ENCODE measurements around the gene PKD2L1. TPM values are rescaled to one million over a fixed set of nuclear protein-coding genes. Genes with fewer than 3 reads are reported as not detected.

PKD2L1 gene
- total and polyA plus RNA-seq, 2 donors (not counting 1 experiment from before 2014, with no cell fraction given), result 0.37 TPM; not detected in 1

- no peak overlapping the region for H3K4me3 Mint-ChIP-seq
- peaks cover 12 to 79% of the 10 kb centered on the region in 2 experiments for H3K36me3 ChIP-seq (replicated peaks in 1 of 2; ENCODE audit: control extremely low read depth in 1 of 2, control insufficient read depth in 1 of 2, extremely low read depth in 1 of 2, insufficient read depth in 2 of 2, low read length in 1 of 2)
- intact Hi-C loops (cut with micrococcal nuclease), result loop anchor here (10.0 kb wide), 1 partner anchor 401 kb away; no protein-coding TSS in a partner anchor
- no peaks in the 10 kb centered on the region for H3K9me3 ChIP-seq (ENCODE audit: control extremely low read depth in 1 of 3, control insufficient read depth in 2 of 3, insufficient read depth in 1 of 3, low read length in 2 of 3)
- no peak overlapping the region for H3K9ac ChIP-seq (ENCODE audit: low read length)
- no peak overlapping the region for H3K27ac Mint-ChIP-seq
- ChIA-PET POLR2A (no interaction called here), CTCF (no interaction called here)
- peaks cover 1% of the 10 kb centered on the region for H4K20me1 ChIP-seq (ENCODE audit: control insufficient read depth, insufficient read depth, low read length, poor library complexity, severe bottlenecking)
- ATAC-seq (ENCODE audit: low read depth), result no peak
- no peak overlapping the region for H2AFZ ChIP-seq (ENCODE audit: insufficient read depth, low read depth, low read length, poor library complexity, severe bottlenecking)
- no peaks in the 10 kb centered on the region for H3K79me2 ChIP-seq (ENCODE audit: control insufficient read depth, insufficient read depth, low read length)
- peaks cover under 1% of the 10 kb centered on the region for H3K4me1 Mint-ChIP-seq
- TF ChIP-seq CTCF (IDR thresholded peaks at IDR 0.05), result no peak
- TF ChIP-seq EZH2 (IDR thresholded peaks at IDR 0.05; ENCODE audit: borderline replicate concordance, insufficient read depth, low read depth, low read length, poor library complexity, severe bottlenecking), result no peak
- no peak overlapping the region for H3K4me2 ChIP-seq (replicated peaks; ENCODE audit: low read depth, low read length, poor library complexity, severe bottlenecking)
- H3K27me3 ChIP-seq (replicated peaks in 1 of 4; ENCODE audit: control extremely low read depth in 1 of 4, control insufficient read depth in 3 of 4, insufficient read depth in 4 of 4, low read length in 3 of 4), result no peaks in the 10 kb centered on the region
- WGBS (ENCODE audit: insufficient coverage), result 100% methylated on average over 2 of the region's 5 CpGs
- no peak overlapping the region for H3K27ac ChIP-seq (ENCODE audit: low read length in 2 of 2)
- no peaks in the 10 kb centered on the region for H3K4me1 ChIP-seq (ENCODE audit: control insufficient read depth in 2 of 2, insufficient read depth in 2 of 2, low read length in 2 of 2)
- no peak overlapping the region for H3K4me3 ChIP-seq (ENCODE audit: control extremely low read depth in 1 of 5, extremely low read depth in 1 of 5, insufficient read depth in 1 of 5, low read depth in 2 of 5, low read length in 4 of 5)
- DNase-seq, result no peak
- H3K9me3 Mint-ChIP-seq (ENCODE audit: insufficient read depth), result no peaks in the 10 kb centered on the region
- no peaks in the 10 kb centered on the region for H3K27me3 Mint-ChIP-seq
Measured at GRCh38 chr10:100245484-100246220, 84.4 kb downstream of the PKD2L1 start.

- Mint-ChIP-seq H3K27ac (no peak overlapping the region), H3K9me3 (ENCODE audit: insufficient read depth) (no peaks in the 10 kb centered on the region), H3K4me3 (no peak overlapping the region), H3K27me3 (no peaks in the 10 kb centered on the region), H3K4me1 (peaks cover 3% of the 10 kb centered on the region)
- H3K79me2 ChIP-seq (ENCODE audit: control insufficient read depth, insufficient read depth, low read length), result no peaks in the 10 kb centered on the region
- H3K27ac ChIP-seq (ENCODE audit: low read length in 2 of 2), result no peak overlapping the region
- ATAC-seq (ENCODE audit: low read depth), result no peak
- intact Hi-C loops (cut with micrococcal nuclease), result loop anchor here (10.0 kb wide), 1 partner anchor 395 kb away; no protein-coding TSS in a partner anchor
- no peaks in the 10 kb centered on the region for H3K4me1 ChIP-seq (ENCODE audit: control insufficient read depth in 2 of 2, insufficient read depth in 2 of 2, low read length in 2 of 2)
- no peaks in the 10 kb centered on the region for H3K27me3 ChIP-seq (replicated peaks in 1 of 4; ENCODE audit: control extremely low read depth in 1 of 4, control insufficient read depth in 3 of 4, insufficient read depth in 4 of 4, low read length in 3 of 4)
- no peak for TF ChIP-seq CTCF (IDR thresholded peaks at IDR 0.05)
- TF ChIP-seq EZH2 (IDR thresholded peaks at IDR 0.05; ENCODE audit: borderline replicate concordance, insufficient read depth, low read depth, low read length, poor library complexity, severe bottlenecking), result no peak
- H3K9me3 ChIP-seq (ENCODE audit: control extremely low read depth in 1 of 3, control insufficient read depth in 2 of 3, insufficient read depth in 1 of 3, low read length in 2 of 3), result no peaks in the 10 kb centered on the region
- CTCF ChIA-PET, result no interaction called here
- H2AFZ ChIP-seq (ENCODE audit: insufficient read depth, low read depth, low read length, poor library complexity, severe bottlenecking), result no peak overlapping the region
- no CpG with 5 or more reads among the region's 3 CpGs for WGBS (ENCODE audit: insufficient coverage)
- POLR2A ChIA-PET, result no interaction called here
- H3K4me2 ChIP-seq (replicated peaks; ENCODE audit: low read depth, low read length, poor library complexity, severe bottlenecking), result no peak overlapping the region
- H3K36me3 ChIP-seq (replicated peaks in 1 of 2; ENCODE audit: control extremely low read depth in 1 of 2, control insufficient read depth in 1 of 2, extremely low read depth in 1 of 2, insufficient read depth in 2 of 2, low read length in 1 of 2), result peaks cover 13 to 73% of the 10 kb centered on the region in 2 experiments
- no peak overlapping the region for H3K9ac ChIP-seq (ENCODE audit: low read length)
- H4K20me1 ChIP-seq (ENCODE audit: control insufficient read depth, insufficient read depth, low read length, poor library complexity, severe bottlenecking), result peaks cover 8% of the 10 kb centered on the region
- no peak overlapping the region for H3K4me3 ChIP-seq (ENCODE audit: control extremely low read depth in 1 of 5, extremely low read depth in 1 of 5, insufficient read depth in 1 of 5, low read depth in 2 of 5, low read length in 4 of 5)
- no peak for DNase-seq
Measured at GRCh38 chr10:100239851-100240250, 90.2 kb downstream of the PKD2L1 start.

All from B cell (primary cell).